NK-92 treated with Interleukin-12 subunit alpha and Interleukin-12 subunit beta, amount 100 ng/mL, for 24 hours (cell line): ENCODE results near the gene USP24.
"Not testable (repeated sequence)": the region's sequence is repeated elsewhere in the genome, so short reads cannot be mapped to it uniquely, and the experiment has no call there.

Experiments
- DNase-seq: peaks from one replicate; lab custom pipeline; 2025; lab: John Stamatoyannopoulos, UW

Gene USP24

GRCh38 chr1:55118651-55119329 lies 96.4 kb downstream of the USP24 start:
- no peak for DNase-seq

- DNase-seq = no peak
Measured at GRCh38 chr1:55117941-55118340, 97.2 kb downstream of the USP24 start.

- not testable (repeated sequence) for DNase-seq
Measured at GRCh38 chr1:55109005-55109404, 106.2 kb downstream of the USP24 start.

GRCh38 chr1:55107101-55107500 lies 108.1 kb downstream of the USP24 start:
- no peak for DNase-seq

- no peak for DNase-seq
Measured at GRCh38 chr1:55103891-55104290, 111.3 kb downstream of the USP24 start.

GRCh38 chr1:55095095-55095494 lies 120.1 kb downstream of the USP24 start:
- no peak for DNase-seq

GRCh38 chr1:55092475-55092874 lies 122.7 kb downstream of the USP24 start:
- DNase-seq = no peak

GRCh38 chr1:55089683-55090082 lies 125.5 kb downstream of the USP24 start:
- DNase-seq = no peak

- DNase-seq = no peak
Measured at GRCh38 chr1:55088413-55088812, 126.8 kb downstream of the USP24 start.

GRCh38 chr1:55087439-55087838 lies 127.7 kb downstream of the USP24 start:
- no peak for DNase-seq

GRCh38 chr1:55084257-55084656 lies 130.9 kb downstream of the USP24 start:
- no peak for DNase-seq

GRCh38 chr1:55081905-55082296 lies 133.3 kb downstream of the USP24 start:
- no peak for DNase-seq

GRCh38 chr1:55081188-55081904 lies 133.8 kb downstream of the USP24 start:
- DNase-seq = no peak

- no peak for DNase-seq
Measured at GRCh38 chr1:55079651-55080050, 135.5 kb downstream of the USP24 start.

- DNase-seq = no peak
Measured at GRCh38 chr1:55078470-55078869, 136.7 kb downstream of the USP24 start.

GRCh38 chr1:55076356-55076755 lies 138.8 kb downstream of the USP24 start:
- no peak for DNase-seq

GRCh38 chr1:55074455-55074854 lies 140.7 kb downstream of the USP24 start:
- no peak for DNase-seq

GRCh38 chr1:55073187-55073916 lies 141.8 kb downstream of the USP24 start:
- DNase-seq = no peak

- no peak for DNase-seq
Measured at GRCh38 chr1:55071477-55071876, 143.7 kb downstream of the USP24 start.

GRCh38 chr1:55070293-55071164 lies 144.6 kb downstream of the USP24 start:
- no peak for DNase-seq

- DNase-seq = no peak
Measured at GRCh38 chr1:55069280-55069679, 145.9 kb downstream of the USP24 start.

- no peak for DNase-seq
Measured at GRCh38 chr1:55068638-55069037, 146.5 kb downstream of the USP24 start.
